Measurements from ENCODE around the gene ATAD3C.
A peak's percentile ranks its signal among the peaks of the same experiment; 100 is the strongest.
"Not testable (repeated sequence)": the region's sequence is repeated elsewhere in the genome, so short reads cannot be mapped to it uniquely, and the experiment has no call there.

The ATAD3C gene

DNA sequence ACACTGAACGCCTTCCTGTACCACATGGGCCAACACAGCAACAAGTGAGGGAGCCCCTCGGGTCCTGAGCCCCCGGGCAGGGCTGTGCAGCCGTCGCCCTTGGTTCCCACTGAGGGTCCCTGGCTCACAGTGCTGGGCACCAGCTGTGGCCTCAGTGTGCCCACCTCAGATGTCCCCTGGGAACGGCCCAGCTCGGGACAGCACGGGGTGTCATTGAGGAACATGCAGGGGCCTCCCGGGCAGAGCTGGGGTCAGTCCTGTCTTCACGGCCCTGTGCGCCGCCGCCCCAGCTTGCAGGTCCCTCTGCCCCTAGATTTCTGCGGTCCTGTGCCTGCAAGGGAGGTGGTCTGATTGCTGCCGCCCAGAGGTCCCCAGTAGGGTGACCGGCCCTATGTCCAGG is 39.7 kb downstream of the ATAD3C start:
- Histone ChIP-seq H3K9me3 (ENCODE audit: insufficient read depth, low read depth, low read length) (peaks cover 4% of the 10 kb centered on the region; the same call in 1 of the 2 replicates), H3K4me1 (ENCODE audit: insufficient read depth, low read length) (no peaks in the 10 kb centered on the region), H3K9ac (ENCODE audit: low read depth, low read length) (no peak overlapping the region), H3K27me3 (ENCODE audit: insufficient read depth, low read length) (no peaks in the 10 kb centered on the region), H3K36me3 (ENCODE audit: insufficient read depth, low read depth, low read length) (peaks cover 59% of the 10 kb centered on the region), H3K27ac (ENCODE audit: low read length) (no peak overlapping the region), H3K4me3 (ENCODE audit: low read length) (no peak overlapping the region)

DNA sequence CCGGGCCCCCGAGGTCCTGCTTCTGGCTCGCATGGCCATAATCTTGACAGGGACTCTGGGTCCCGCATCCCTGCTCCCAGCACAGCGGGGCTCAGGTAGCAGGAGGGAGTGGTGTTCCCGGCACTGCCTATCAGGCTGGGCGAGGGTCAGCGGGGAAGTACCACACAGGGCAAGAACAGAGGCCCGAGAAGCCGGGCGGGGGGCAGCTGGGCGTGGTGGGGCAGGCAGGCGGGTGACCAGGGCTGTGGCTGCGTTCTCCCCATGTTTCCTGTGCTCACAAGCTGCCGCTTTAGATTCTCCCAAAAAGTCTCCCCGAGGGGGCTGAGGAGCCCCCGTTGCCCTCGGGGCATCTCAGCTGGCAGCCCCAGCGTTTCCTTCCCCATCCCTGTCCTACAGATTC is 40.4 kb downstream of the ATAD3C start:
- Histone ChIP-seq H3K4me1 (ENCODE audit: insufficient read depth, low read length) (no peaks in the 10 kb centered on the region), H3K9me3 (ENCODE audit: insufficient read depth, low read depth, low read length) (peaks cover 4% of the 10 kb centered on the region; the same call in 1 of the 2 replicates), H3K27me3 (ENCODE audit: insufficient read depth, low read length) (no peaks in the 10 kb centered on the region), H3K4me3 (ENCODE audit: low read length) (no peak overlapping the region), H3K9ac (ENCODE audit: low read depth, low read length) (no peak overlapping the region), H3K36me3 (ENCODE audit: insufficient read depth, low read depth, low read length) (peaks cover 57% of the 10 kb centered on the region), H3K27ac (ENCODE audit: low read length) (no peak overlapping the region)

DNA sequence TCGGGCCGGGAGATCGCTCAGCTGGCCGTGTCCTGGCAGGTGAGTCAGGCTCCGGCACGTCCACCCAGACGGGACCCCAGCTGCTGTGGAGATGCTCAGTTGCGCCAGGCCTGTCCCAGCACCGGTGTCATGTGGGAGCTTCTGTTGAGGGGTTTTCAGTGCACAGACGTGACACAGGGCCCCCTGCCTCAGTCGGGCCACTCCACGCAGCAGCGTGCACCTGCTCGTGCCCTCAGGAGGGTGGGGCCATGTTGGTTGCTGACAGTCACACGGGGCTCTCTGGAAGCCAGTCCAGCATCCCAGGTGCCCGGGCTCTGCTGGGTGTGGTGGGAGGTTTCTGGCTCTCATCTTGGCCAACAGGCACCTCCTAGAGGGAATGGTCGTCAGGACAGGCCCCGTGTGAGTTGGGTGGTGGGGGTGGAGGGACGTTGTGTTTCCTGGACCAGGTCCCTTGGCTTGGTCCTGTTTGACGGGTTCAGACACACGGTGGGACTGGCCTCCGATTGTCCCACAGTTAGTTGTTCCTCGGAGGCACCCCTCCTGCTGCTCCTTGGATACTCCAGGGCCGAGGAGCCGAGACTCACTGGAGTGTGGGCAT is 41.2 kb downstream of the ATAD3C start:
- Histone ChIP-seq H3K4me1 (ENCODE audit: insufficient read depth, low read length) (no peaks in the 10 kb centered on the region), H3K36me3 (ENCODE audit: insufficient read depth, low read depth, low read length) (peaks cover 57% of the 10 kb centered on the region), H3K9me3 (ENCODE audit: insufficient read depth, low read depth, low read length) (peaks cover 4% of the 10 kb centered on the region; the same call in 1 of the 2 replicates), H3K9ac (ENCODE audit: low read depth, low read length) (no peak overlapping the region), H3K27ac (ENCODE audit: low read length) (no peak overlapping the region), H3K27me3 (ENCODE audit: insufficient read depth, low read length) (no peaks in the 10 kb centered on the region), H3K4me3 (ENCODE audit: low read length) (no peak overlapping the region)

DNA sequence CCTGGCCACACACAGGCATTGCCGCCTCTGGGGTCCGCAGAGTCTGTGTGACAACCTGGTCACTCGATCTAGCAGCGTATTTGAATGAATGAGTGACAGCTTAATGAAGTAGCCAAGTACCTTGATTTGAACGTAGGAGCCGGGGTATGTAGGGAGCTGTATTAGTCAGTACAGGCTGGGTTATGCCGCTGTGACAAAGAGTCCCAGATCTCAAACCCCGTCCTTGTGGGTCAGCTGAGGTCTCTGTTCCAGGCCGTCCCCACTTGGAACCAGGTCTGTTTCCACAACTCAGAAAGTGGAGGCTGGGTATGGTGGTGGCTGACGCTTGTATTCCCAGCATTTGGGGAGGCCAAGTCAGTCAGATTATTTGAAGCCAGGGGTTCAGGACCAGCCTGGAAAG is 42.1 kb downstream of the ATAD3C start:
- Histone ChIP-seq H3K27me3 (ENCODE audit: insufficient read depth, low read length) (no peaks in the 10 kb centered on the region), H3K4me3 (ENCODE audit: low read length) (no peak overlapping the region), H3K36me3 (ENCODE audit: insufficient read depth, low read depth, low read length) (peaks cover 57% of the 10 kb centered on the region), H3K27ac (ENCODE audit: low read length) (no peak overlapping the region), H3K4me1 (ENCODE audit: insufficient read depth, low read length) (no peaks in the 10 kb centered on the region), H3K9ac (ENCODE audit: low read depth, low read length) (no peak overlapping the region), H3K9me3 (ENCODE audit: insufficient read depth, low read depth, low read length) (peaks cover 4% of the 10 kb centered on the region; the same call in 1 of the 2 replicates)

DNA sequence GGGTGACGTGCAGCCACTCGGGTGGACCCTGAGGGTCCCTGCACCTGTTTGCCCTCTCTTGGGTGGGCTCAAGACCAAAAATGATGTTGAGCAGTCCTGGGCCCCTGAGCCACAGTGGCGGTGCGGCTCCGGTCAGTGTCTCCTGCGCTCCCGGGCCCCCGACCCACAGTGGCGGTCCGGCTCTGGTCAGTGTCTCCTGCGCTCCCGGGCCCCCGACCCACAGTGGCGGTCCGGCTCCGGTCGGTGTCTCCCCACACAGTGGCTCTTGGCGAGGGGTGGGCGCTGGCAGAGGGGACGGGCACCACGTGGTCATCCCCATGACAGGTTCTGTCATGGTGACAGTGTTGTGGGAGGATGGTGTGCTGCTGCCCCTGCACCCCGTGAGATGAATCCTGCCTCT is 44.8 kb downstream of the ATAD3C start:
- H3K36me3 ChIP-seq (ENCODE audit: insufficient read depth, low read depth, low read length): peaks cover 36% of the 10 kb centered on the region

DNA sequence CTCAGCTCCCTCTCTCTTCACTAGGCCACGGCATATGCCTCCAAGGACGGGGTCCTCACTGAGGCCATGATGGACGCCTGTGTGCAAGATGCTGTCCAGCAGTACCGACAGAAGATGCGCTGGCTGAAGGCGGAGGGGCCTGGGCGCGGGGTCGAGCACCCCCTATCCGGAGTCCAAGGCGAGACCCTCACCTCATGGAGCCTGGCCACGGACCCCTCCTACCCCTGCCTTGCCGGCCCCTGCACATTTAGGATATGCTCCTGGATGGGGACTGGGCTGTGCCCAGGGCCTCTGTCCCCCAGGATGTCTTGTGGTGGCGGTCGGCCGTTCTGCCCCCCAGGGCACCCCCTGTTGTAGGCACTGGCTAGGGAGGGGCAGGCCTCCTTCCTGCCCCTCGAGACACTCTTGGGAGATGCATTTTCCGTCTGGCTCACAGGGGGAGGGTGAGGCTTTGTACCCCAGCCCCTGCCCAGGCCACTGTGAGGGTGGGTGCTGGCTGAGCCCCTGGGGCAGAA is 46.0 kb downstream of the ATAD3C start:
- H3K27me3 ChIP-seq (ENCODE audit: insufficient read depth, low read length); H3K4me3 ChIP-seq (ENCODE audit: low read length); H3K4me1 ChIP-seq (ENCODE audit: insufficient read depth, low read length); H3K27ac ChIP-seq (ENCODE audit: low read length); H3K9ac ChIP-seq (ENCODE audit: low read depth, low read length); H3K9me3 ChIP-seq (ENCODE audit: insufficient read depth, low read depth, low read length): not testable (repeated sequence)
- H3K36me3 ChIP-seq (ENCODE audit: insufficient read depth, low read depth, low read length): peaks cover 24% of the 10 kb centered on the region

More for the DNA sequence above, 44.8 kb downstream of the ATAD3C start:
- H3K9ac ChIP-seq (ENCODE audit: low read depth, low read length); H3K4me1 ChIP-seq (ENCODE audit: insufficient read depth, low read length); H3K4me3 ChIP-seq (ENCODE audit: low read length); H3K27me3 ChIP-seq (ENCODE audit: insufficient read depth, low read length); H3K9me3 ChIP-seq (ENCODE audit: insufficient read depth, low read depth, low read length); H3K27ac ChIP-seq (ENCODE audit: low read length): not testable (repeated sequence)

DNA sequence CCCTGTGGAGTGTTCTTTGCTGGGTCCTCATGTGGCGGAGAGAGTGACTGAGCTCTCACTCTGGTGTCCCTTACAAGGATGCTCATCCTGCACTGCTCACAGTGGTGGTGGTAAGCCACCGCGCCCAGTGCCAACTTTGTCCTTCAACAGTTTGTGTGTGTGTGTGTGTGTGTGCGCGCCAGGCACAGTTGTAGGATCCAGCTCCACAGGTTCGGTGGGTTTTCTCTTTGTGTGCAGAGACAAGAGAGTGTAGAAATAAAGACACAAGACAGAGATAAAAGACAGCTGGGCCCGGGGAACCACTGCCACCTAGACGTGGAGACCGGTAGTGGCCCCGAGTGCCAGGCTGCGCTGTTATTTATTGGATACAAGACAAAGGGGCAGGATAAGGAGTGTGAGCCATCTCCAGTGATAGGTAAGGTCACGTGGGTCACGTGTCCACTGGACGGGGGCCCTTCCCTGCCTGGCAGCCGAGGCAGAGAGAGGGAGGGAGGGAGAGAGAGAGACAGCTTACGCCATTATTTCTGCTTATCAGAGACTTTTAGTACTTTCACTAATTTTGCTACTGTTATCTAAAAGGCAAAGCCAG is 55.4 kb downstream of the ATAD3C start:
- not testable (repeated sequence) for H3K27me3 ChIP-seq (ENCODE audit: insufficient read depth, low read length); H3K27ac ChIP-seq (ENCODE audit: low read length); H3K9ac ChIP-seq (ENCODE audit: low read depth, low read length); H3K36me3 ChIP-seq (ENCODE audit: insufficient read depth, low read depth, low read length); H3K9me3 ChIP-seq (ENCODE audit: insufficient read depth, low read depth, low read length); H3K4me1 ChIP-seq (ENCODE audit: insufficient read depth, low read length)
- H3K4me3 ChIP-seq (ENCODE audit: low read length): peak overlapping the region; percentile 52; the same call in 1 of the 2 replicates

DNA sequence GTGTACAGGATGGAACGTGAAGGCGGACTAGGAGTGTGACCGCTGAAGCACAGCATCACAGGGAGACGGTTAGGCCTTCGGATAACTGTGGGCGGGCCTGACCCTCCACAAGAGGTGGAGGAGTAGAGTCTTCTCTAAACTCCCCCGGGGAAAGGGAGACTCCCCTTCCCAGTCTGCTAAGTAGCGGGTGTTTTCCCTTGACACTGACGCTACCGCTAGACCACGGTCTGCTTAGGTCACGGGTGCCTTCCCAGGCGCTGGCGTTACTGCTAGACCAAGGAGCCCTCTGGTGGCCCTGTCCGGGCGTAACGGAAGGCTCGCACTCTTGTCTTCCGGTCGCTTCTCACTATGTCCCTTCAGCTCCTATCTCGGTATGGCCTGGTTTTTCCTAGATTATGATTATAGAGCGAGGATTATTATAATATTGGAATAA is 55.9 kb downstream of the ATAD3C start:
- not testable (repeated sequence) for H3K36me3 ChIP-seq (ENCODE audit: insufficient read depth, low read depth, low read length); H3K4me1 ChIP-seq (ENCODE audit: insufficient read depth, low read length); H3K27me3 ChIP-seq (ENCODE audit: insufficient read depth, low read length); H3K9ac ChIP-seq (ENCODE audit: low read depth, low read length); H3K27ac ChIP-seq (ENCODE audit: low read length); H3K9me3 ChIP-seq (ENCODE audit: insufficient read depth, low read depth, low read length)
- H3K4me3 ChIP-seq (ENCODE audit: low read length): peak overlapping the region; percentile 52; the same call in 1 of the 2 replicates

DNA sequence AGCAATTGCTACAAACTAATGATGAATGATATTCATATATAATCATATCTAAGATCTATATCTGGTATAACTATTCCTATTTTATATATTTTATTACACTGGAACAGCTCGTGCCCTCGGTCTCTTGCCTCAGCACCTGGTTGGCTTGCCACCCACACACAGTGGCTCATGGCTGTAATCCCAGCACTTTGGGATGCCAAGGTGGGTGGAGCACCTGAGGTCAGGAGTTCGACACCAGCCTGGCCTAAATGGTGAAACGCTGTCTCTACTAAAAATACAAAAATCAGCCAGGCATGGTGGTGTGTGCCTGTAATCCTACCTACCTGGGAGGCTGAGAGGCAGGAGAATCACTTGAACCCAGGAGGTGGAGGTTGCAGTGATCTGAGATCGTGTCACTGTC is 56.3 kb downstream of the ATAD3C start:
- not testable (repeated sequence) for H3K9ac ChIP-seq (ENCODE audit: low read depth, low read length); H3K4me1 ChIP-seq (ENCODE audit: insufficient read depth, low read length); H3K36me3 ChIP-seq (ENCODE audit: insufficient read depth, low read depth, low read length); H3K27me3 ChIP-seq (ENCODE audit: insufficient read depth, low read length); H3K4me3 ChIP-seq (ENCODE audit: low read length); H3K9me3 ChIP-seq (ENCODE audit: insufficient read depth, low read depth, low read length); H3K27ac ChIP-seq (ENCODE audit: low read length)

DNA sequence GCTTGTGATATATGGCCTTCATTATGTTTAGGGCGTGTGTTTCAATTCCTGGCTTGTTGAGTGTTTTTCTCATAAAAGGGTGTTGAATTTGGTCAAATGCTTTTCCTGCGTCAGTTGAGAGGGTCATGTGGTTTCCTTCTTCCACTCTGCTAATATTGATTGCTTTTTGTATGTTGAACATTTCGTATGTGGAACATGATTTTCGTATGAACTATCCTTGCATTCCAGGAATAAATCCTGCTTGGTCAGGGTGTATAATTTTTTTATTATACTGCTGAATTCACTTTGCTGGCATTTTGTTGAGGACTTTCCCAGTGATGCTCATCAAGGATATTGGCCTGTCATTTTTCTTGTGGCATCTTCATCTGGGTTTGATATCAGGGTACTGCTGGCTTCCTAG is 57.8 kb downstream of the ATAD3C start:
- no peak overlapping the region for H3K27ac ChIP-seq (ENCODE audit: low read length)
- no peaks in the 10 kb centered on the region for H3K36me3 ChIP-seq (ENCODE audit: insufficient read depth, low read depth, low read length)
- no peak overlapping the region for H3K9ac ChIP-seq (ENCODE audit: low read depth, low read length)

DNA sequence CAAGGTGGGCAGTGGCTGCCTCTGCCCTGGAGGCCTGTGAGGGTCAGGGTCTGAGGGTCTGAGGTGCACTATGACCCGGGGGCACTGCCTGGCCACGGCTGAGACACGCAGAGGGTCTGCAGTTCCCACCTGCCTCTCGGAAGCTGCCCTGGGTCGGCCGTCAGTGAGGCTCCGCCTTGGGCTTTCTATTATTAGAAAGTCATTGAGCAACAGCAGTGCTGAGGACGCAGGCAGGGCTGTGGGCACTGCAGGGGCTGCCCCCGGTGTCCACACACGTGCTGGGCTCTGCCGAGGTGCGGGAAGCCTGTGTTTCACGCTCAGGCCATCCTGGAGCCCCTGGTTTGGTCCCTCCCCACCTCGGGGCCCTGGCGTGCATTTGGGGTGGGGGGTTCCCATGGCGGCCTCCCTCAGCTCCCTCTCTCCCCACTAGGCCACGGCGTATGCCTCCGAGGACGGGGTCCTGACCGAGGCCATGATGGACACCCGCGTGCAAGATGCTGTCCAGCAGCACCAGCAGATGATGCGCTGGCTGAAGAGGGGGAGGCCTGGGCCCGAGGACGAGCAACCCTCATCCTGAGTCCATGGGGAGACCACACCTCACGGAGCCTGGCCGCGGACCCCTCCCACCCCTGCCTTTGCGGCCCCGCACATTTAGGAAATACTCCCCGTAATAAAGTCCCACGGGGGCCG is 59.4 kb downstream of the ATAD3C start:
- not testable (repeated sequence) for H3K9ac ChIP-seq (ENCODE audit: low read depth, low read length); H3K36me3 ChIP-seq (ENCODE audit: insufficient read depth, low read depth, low read length); H3K27me3 ChIP-seq (ENCODE audit: insufficient read depth, low read length); H3K4me1 ChIP-seq (ENCODE audit: insufficient read depth, low read length); H3K27ac ChIP-seq (ENCODE audit: low read length); H3K9me3 ChIP-seq (ENCODE audit: insufficient read depth, low read depth, low read length); H3K4me3 ChIP-seq (ENCODE audit: low read length)

More for the DNA sequence above, 57.8 kb downstream of the ATAD3C start:
- Histone ChIP-seq H3K27me3 (ENCODE audit: insufficient read depth, low read length) (no peaks in the 10 kb centered on the region), H3K9me3 (ENCODE audit: insufficient read depth, low read depth, low read length) (no peaks in the 10 kb centered on the region), H3K4me1 (ENCODE audit: insufficient read depth, low read length) (no peaks in the 10 kb centered on the region), H3K4me3 (ENCODE audit: low read length) (no peak overlapping the region)

DNA sequence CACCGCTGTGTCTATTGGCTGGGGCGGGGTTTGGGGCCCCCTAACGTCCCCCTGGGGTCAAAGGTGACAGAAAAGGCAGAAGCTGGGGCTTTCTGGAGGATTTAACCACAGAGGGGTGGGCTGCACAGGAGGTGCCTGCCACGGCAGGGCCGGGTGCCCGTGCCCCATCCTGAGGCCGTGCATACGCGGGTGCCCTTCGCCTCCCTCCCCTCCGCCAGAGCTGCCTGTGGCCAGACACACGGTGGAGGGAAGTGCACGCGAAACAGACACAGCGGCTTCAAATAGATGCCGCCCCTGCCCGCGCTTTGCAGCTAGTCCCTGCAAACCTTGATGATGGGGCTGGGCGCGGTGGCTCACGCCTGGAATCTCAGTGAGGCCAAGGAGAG is 60.0 kb downstream of the ATAD3C start:
- not testable (repeated sequence) for H3K27me3 ChIP-seq (ENCODE audit: insufficient read depth, low read length); H3K4me1 ChIP-seq (ENCODE audit: insufficient read depth, low read length); H3K36me3 ChIP-seq (ENCODE audit: insufficient read depth, low read depth, low read length)

More for the DNA sequence above, 60.0 kb downstream of the ATAD3C start:
- not testable (repeated sequence) for H3K9me3 ChIP-seq (ENCODE audit: insufficient read depth, low read depth, low read length); H3K4me3 ChIP-seq (ENCODE audit: low read length); H3K27ac ChIP-seq (ENCODE audit: low read length); H3K9ac ChIP-seq (ENCODE audit: low read depth, low read length)

Data from iPS-20b (cell line).